ENCODE data around the gene SUSD3.
"Not testable (repeated sequence)": the region's sequence is repeated elsewhere in the genome, so short reads cannot be mapped to it uniquely, and the experiment has no call there.

SUSD3 gene

GRCh38 chr9:93091453-93092081 lies 33.1 kb downstream of the SUSD3 start:
- in situ Hi-C loops (cut with MboI; ENCODE audit: low sequenced_read_pairs) = no loop called here

DNA sequence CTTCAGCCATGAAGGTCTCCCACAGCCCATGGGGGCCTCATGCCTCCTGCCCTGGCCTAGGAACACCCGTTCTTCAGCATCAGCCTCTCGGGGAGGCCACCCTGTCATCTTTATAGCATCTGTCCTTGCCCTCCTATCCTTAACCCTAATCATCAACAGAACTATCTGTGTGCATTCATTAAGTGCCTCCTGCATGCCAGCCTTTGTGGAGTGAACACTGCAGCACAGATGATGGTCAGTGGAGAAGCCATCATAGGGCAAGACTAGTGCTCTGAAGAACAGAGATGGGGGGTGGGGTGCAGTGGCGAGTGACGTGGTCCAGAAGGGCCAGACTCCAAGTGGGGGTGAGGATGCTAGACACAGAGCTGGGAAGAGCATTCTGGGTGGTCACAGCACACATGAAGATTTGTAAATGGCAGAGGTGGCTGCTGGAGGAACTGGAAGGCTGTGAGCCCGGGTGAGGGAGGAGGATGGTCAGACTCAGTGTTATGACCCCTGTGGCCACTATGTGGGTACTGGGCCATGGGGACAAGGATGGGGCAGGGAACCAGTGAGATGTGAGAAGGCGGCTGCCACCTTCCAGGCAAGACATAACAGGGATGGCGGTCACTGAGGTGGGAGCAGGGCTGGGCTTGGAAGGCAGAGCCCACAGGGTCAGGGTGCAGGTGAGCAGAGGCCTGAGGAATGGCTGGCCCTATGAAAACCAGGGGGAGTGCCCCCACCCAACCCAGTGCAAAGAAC lies 33.9 kb downstream of the SUSD3 start:
- in situ Hi-C loops (cut with MboI; ENCODE audit: low sequenced_read_pairs) = no loop called here

- in situ Hi-C loops (cut with MboI; ENCODE audit: low sequenced_read_pairs) = no loop called here
These were observed 34.8 kb downstream of the SUSD3 start for GRCh38 chr9:93093127-93093876.

GRCh38 chr9:93093877-93094657 lies 35.6 kb downstream of the SUSD3 start:
- in situ Hi-C loops (cut with MboI; ENCODE audit: low sequenced_read_pairs) = no loop called here

- in situ Hi-C loops (cut with MboI; ENCODE audit: low sequenced_read_pairs) = no loop called here
These were observed 36.2 kb downstream of the SUSD3 start for GRCh38 chr9:93094658-93095204.

GRCh38 chr9:93095205-93096130 lies 37.0 kb downstream of the SUSD3 start:
- in situ Hi-C loops (cut with MboI; ENCODE audit: low sequenced_read_pairs) = no loop called here

DNA sequence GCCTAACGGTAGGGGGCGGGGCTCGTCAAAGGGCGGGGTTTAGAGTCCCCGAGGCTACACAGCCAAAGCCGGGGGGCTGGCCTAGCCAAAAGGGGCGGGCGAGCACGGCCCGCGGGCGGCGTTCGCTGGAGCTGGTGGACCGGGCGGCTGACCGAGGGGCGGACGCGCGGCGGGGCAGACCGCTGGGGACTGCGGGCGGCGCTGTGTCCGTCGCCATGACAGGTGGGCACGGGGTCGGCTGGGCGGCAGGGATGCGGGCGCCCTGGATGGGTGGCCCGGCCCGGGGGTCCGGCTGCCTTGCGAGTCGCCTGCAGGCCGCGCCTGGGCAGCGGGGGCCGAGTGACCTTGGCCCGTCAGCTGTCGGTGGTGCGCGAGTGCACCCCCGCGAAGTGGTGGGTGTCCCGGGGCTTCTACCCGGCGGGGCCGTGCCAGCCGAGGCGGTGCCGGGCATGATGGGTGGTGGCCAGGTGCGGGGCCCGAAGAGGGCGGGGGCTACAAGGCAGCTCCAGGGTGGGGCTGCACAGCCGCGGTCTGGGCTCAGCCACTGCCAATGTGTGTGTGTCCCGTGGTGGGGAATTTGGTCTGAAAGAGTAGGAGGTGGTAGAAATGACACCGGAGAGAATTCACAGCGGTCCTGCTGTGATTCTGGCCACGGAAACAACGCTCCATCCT lies 37.8 kb downstream of the SUSD3 start, which contains the start of gene CARD19:
CARD19 (plus strand) TSS at position 87 of the 672 bp plus-strand sequence; CDS start at position 216, 129 bp downstream.
- in situ Hi-C loops (cut with MboI; ENCODE audit: low sequenced_read_pairs) = no loop called here

- in situ Hi-C loops (cut with MboI; ENCODE audit: low sequenced_read_pairs) = no loop called here
These were observed 38.4 kb downstream of the SUSD3 start for GRCh38 chr9:93096811-93097382.

GRCh38 chr9:93097511-93098201 lies 39.2 kb downstream of the SUSD3 start:
- in situ Hi-C loops (cut with MboI; ENCODE audit: low sequenced_read_pairs) = no loop called here

DNA sequence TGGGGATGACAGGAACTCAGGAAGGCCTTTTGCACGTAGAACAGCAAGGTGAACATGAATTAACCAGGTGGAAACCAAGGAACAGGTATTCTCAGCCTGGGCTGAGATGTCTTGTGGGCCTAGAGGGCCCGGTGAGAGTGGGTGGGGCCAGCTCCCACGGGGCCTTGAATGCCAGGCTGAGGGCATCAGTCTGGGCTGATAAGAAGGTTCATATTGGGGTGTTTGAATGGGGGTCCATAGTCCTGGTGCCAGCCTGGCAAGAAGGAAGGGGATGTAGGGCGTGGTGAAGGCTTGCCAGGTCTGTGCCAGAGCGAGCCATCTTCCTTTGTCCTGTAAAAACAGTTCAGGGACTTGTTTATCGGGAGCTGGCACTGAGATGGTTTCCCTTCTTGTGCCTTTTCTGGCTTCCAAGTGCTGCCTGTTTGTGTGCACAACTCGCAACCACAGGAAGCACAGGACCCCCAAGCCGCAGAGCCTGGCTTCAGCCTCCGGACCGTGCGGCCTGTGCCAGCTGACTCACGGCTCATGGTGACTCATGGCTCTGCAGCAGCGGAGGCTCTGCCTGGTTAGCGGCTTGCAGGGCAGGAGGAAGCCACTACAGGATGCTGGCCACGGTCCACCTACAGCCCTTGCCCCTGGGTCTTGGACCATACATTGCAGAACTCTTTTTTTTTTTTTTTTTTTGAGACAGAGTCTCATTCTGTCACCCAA lies 39.9 kb downstream of the SUSD3 start:
- in situ Hi-C loops (cut with MboI; ENCODE audit: low sequenced_read_pairs) = no loop called here

GRCh38 chr9:93099551-93100275 lies 41.2 kb downstream of the SUSD3 start:
- in situ Hi-C loops (cut with MboI; ENCODE audit: low sequenced_read_pairs) = no loop called here

DNA sequence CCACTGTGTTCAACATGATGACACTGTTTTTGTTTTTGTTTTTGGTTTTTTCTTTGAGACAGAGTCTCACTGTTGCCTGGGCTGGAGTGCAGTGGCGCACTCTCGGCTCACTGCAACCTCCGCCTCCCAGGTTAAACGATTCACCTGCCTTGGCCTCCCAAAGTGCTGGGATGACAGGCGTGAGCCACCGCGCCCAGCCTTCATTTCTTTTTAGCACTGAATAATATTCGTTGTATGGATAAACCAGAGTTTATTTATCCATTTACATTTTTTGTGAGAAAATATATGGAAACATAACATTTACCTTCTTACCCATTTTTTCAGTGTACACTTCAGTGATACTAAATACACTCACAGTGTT lies 41.8 kb downstream of the SUSD3 start:
- in situ Hi-C loops (cut with MboI; ENCODE audit: low sequenced_read_pairs) = no loop called here

GRCh38 chr9:93101086-93101485 lies 42.6 kb downstream of the SUSD3 start:
- in situ Hi-C loops (cut with MboI; ENCODE audit: low sequenced_read_pairs) = not testable (repeated sequence)

GRCh38 chr9:93105620-93106019 lies 47.1 kb downstream of the SUSD3 start:
- in situ Hi-C loops (cut with MboI; ENCODE audit: low sequenced_read_pairs) = no loop called here

DNA sequence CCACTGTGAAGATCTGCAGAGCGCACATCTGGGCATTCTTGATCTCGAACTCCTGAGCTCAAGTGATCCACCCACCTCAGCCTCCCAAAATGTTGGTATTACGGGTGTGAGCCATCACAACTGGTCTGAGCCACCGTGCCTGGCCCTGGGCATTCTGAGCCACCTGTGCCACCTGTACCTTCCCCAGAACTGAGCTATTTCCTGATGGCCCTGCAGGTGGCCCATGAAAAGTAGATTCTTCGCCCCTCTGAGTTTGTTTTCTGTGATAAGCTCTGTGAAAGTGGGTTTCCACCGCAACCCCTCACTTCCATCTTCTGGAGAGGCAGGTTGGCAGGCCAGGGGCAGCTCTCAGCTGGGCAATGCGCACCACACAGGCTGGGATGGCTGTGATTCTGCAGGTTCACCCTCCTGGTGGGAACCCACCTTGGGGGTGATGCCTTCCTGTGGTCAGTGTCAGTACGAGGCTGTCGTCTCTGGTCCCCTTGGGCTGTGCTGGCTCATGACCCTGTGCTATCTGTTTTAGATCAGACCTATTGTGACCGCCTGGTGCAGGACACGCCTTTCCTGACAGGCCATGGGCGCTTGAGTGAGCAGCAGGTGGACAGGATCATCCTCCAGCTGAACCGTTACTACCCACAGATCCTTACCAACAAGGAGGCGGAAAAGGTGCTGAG lies 48.8 kb downstream of the SUSD3 start:
- in situ Hi-C loops (cut with MboI; ENCODE audit: low sequenced_read_pairs) = no loop called here

- in situ Hi-C loops (cut with MboI; ENCODE audit: low sequenced_read_pairs) = no loop called here
These were observed 49.3 kb downstream of the SUSD3 start for GRCh38 chr9:93107825-93108161.

All from HL-60/S4 (cell line).